OCI-M2 (cell line): ENCODE measurements around the gene VAV1.
"Not testable (repeated sequence)": the region's sequence is repeated elsewhere in the genome, so short reads cannot be mapped to it uniquely, and the experiment has no call there.

Experiments used
- DNase-seq: peaks from one replicate; lab custom pipeline; 2025; ENCODE audit not compliant: unreplicated experiment; lab: John Stamatoyannopoulos, UW

Gene VAV1

GRCh38 chr19:6848986-6849385 is 76.5 kb downstream of the VAV1 start:
- DNase-seq: no peak

GRCh38 chr19:6849876-6850275 is 77.4 kb downstream of the VAV1 start:
- no peak for DNase-seq

GRCh38 chr19:6851359-6851758 is 78.9 kb downstream of the VAV1 start:
- no peak for DNase-seq

- DNase-seq: no peak
Observed at GRCh38 chr19:6852001-6852400, 79.5 kb downstream of the VAV1 start.

GRCh38 chr19:6853868-6854267 is 81.4 kb downstream of the VAV1 start:
- DNase-seq: no peak

- no peak for DNase-seq
Observed at GRCh38 chr19:6854758-6855157, 82.2 kb downstream of the VAV1 start.

GRCh38 chr19:6856749-6857372 is 84.4 kb downstream of the VAV1 start:
- no peak for DNase-seq

- DNase-seq: no peak
Observed at GRCh38 chr19:6861683-6862286, 89.3 kb downstream of the VAV1 start.

GRCh38 chr19:6862673-6863078 is 90.2 kb downstream of the VAV1 start:
- DNase-seq: peak; percentile 72

GRCh38 chr19:6864325-6864940 is 91.9 kb downstream of the VAV1 start:
- DNase-seq: no peak

- DNase-seq: no peak
Observed at GRCh38 chr19:6865849-6866248, 93.3 kb downstream of the VAV1 start.

GRCh38 chr19:6866741-6867151 is 94.2 kb downstream of the VAV1 start:
- DNase-seq: no peak

- no peak for DNase-seq
Observed at GRCh38 chr19:6868351-6868750, 95.8 kb downstream of the VAV1 start.

GRCh38 chr19:6869151-6869882 is 96.8 kb downstream of the VAV1 start:
- not testable (repeated sequence) for DNase-seq

- no peak for DNase-seq
Observed at GRCh38 chr19:6873708-6874431, 101.4 kb downstream of the VAV1 start.

- DNase-seq: no peak
Observed at GRCh38 chr19:6875218-6875617, 102.7 kb downstream of the VAV1 start.

- DNase-seq: no peak
Observed at GRCh38 chr19:6876748-6877147, 104.2 kb downstream of the VAV1 start.

GRCh38 chr19:6877766-6878165 is 105.3 kb downstream of the VAV1 start:
- DNase-seq: no peak

- no peak for DNase-seq
Observed at GRCh38 chr19:6886277-6886897, 113.9 kb downstream of the VAV1 start.

- no peak for DNase-seq
Observed at GRCh38 chr19:6887316-6887715, 114.8 kb downstream of the VAV1 start, which contains the start of gene ADGRE1. ADGRE1 (plus strand) TSS chr19:6887579; CDS start chr19:6887609, 30 bp downstream.

- no peak for DNase-seq
Observed at GRCh38 chr19:6888967-6889366, 116.5 kb downstream of the VAV1 start.
